ENCODE measurements around the gene C1QL1. TPM values are rescaled to one million over a fixed set of nuclear protein-coding genes. Genes with fewer than 3 reads are reported as not detected.

Gene C1QL1
- total and polyA plus RNA-seq, 2 of the 13 experiments (the other 11 are each of a cell fraction or from before 2014, with no cell fraction given): 0.11 TPM

DNA sequence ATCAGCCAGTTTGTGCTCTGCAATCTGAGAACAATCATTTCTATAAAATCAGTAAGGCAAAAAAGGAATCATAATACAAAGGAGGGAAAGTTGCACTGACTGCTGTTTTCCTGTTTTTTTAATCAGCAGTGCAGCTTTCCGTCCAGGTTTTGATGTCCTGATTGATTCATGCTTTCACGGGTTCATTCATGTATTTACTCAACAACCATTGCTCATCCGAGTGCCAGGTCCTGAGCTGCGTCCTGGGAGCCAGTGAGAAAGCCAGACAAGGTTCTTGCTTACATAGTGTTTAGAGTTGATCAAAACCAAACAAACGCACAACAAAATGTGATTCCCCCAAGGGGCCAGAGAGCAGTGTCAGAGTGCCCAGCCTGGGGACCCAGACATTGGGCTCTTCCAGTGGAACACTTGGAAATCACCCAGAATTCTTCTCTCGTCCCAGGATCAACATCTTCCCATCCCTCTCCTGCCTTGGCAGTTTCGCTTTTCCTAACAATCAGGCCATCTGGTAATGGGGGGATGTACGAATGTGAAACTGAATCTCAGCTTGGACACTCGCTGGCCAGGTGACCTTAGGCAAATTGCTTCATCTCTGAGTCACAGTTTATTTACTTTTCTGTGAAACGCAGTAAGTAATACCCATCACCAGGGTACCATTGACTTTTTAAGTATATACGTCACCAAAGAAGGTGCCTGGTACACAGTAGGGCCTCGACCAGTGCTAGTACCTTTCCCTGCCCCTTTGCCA, 13.3 kb upstream of the C1QL1 start (continued):
- no peak for TF ChIP-seq ZNF337 (CRISPR knock-in tag; IDR thresholded peaks at IDR 0.05; ENCODE audit: borderline replicate concordance, low read depth)
- TF ChIP-seq MIXL1 (CRISPR knock-in tag; IDR thresholded peaks at IDR 0.05): no peak
- no peak for TF ChIP-seq CC2D1A (CRISPR knock-in tag; IDR thresholded peaks at IDR 0.05)
- TF ChIP-seq ZNF180 (CRISPR knock-in tag; IDR thresholded peaks at IDR 0.05; ENCODE audit: borderline replicate concordance, low read depth): no peak
- TF ChIP-seq RNF2 (conservative IDR thresholded peaks at IDR 0.05; ENCODE audit: low read depth): no peak
- TF ChIP-seq HOXA3 (CRISPR knock-in tag; IDR thresholded peaks at IDR 0.05): no peak
- TF ChIP-seq PHB2 (IDR thresholded peaks at IDR 0.05; ENCODE audit: partially characterized antibody): no peak
- TF ChIP-seq ZNF615 (CRISPR knock-in tag; IDR thresholded peaks at IDR 0.05; ENCODE audit: borderline replicate concordance): no peak
- TF ChIP-seq YEATS4 (CRISPR knock-in tag; IDR thresholded peaks at IDR 0.05; ENCODE audit: borderline replicate concordance): no peak
- TF ChIP-seq, protein P1, sequence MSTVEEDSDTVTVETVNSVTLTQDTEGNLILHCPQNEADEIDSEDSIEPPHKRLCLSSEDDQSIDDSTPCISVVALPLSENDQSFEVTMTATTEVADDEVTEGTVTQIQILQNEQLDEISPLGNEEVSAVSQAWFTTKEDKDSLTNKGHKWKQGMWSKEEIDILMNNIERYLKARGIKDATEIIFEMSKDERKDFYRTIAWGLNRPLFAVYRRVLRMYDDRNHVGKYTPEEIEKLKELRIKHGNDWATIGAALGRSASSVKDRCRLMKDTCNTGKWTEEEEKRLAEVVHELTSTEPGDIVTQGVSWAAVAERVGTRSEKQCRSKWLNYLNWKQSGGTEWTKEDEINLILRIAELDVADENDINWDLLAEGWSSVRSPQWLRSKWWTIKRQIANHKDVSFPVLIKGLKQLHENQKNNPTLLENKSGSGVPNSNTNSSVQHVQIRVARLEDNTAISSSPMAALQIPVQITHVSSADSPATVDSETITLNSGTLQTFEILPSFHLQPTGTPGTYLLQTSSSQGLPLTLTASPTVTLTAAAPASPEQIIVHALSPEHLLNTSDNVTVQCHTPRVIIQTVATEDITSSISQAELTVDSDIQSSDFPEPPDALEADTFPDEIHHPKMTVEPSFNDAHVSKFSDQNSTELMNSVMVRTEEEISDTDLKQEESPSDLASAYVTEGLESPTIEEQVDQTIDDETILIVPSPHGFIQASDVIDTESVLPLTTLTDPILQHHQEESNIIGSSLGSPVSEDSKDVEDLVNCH (CRISPR knock-in tag; IDR thresholded peaks at IDR 0.05): no peak
- TF ChIP-seq BRCA1 (CRISPR knock-in tag; IDR thresholded peaks at IDR 0.05): no peak
- TF ChIP-seq MAZ (IDR thresholded peaks at IDR 0.05; ENCODE audit: borderline replicate concordance, low read depth, low read length): no peak
- no peak for TF ChIP-seq MAZ (CRISPR knock-in tag; IDR thresholded peaks at IDR 0.05; ENCODE audit: low read depth)
- TF ChIP-seq ZNF850 (CRISPR knock-in tag; conservative IDR thresholded peaks at IDR 0.05): 0 out of 2 replicates have a peak, but pooled peaks have one; percentile 38
- peak; percentile 90 for TF ChIP-seq CREB1 (IDR thresholded peaks at IDR 0.05)
- TF ChIP-seq CREB1 (CRISPR knock-in tag; IDR thresholded peaks at IDR 0.05): peak; percentile 85
- TF ChIP-seq ELF3 (CRISPR knock-in tag; IDR thresholded peaks at IDR 0.05): no peak
- no peak for TF ChIP-seq SIN3B (IDR thresholded peaks at IDR 0.05; ENCODE audit: low read length)
- no peak for TF ChIP-seq NR3C1 (CRISPR knock-in tag; IDR thresholded peaks at IDR 0.05)
- no peak for TF ChIP-seq AHR (CRISPR knock-in tag; IDR thresholded peaks at IDR 0.05)
- TF ChIP-seq NFE2 (CRISPR knock-in tag; IDR thresholded peaks at IDR 0.05): no peak
- TF ChIP-seq RXRB (CRISPR knock-in tag; IDR thresholded peaks at IDR 0.05; ENCODE audit: borderline replicate concordance): peak; percentile 28; the same call in 1 of the 2 replicates
- TF ChIP-seq GABPA (IDR thresholded peaks at IDR 0.05; ENCODE audit: low read depth, low read length): no peak
- no peak for TF ChIP-seq GABPA (CRISPR knock-in tag; IDR thresholded peaks at IDR 0.05; ENCODE audit: low read depth)
- TF ChIP-seq, protein P2, sequence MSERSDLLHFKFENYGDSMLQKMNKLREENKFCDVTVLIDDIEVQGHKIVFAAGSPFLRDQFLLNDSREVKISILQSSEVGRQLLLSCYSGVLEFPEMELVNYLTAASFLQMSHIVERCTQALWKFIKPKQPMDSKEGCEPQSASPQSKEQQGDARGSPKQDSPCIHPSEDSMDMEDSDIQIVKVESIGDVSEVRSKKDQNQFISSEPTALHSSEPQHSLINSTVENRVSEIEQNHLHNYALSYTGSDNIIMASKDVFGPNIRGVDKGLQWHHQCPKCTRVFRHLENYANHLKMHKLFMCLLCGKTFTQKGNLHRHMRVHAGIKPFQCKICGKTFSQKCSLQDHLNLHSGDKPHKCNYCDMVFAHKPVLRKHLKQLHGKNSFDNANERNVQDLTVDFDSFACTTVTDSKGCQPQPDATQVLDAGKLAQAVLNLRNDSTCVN (CRISPR knock-in tag; IDR thresholded peaks at IDR 0.05; ENCODE audit: borderline replicate concordance): no peak
- no peak for TF ChIP-seq ZNF10 (CRISPR knock-in tag; IDR thresholded peaks at IDR 0.05; ENCODE audit: borderline replicate concordance, low read depth)
- TF ChIP-seq, protein P3, sequence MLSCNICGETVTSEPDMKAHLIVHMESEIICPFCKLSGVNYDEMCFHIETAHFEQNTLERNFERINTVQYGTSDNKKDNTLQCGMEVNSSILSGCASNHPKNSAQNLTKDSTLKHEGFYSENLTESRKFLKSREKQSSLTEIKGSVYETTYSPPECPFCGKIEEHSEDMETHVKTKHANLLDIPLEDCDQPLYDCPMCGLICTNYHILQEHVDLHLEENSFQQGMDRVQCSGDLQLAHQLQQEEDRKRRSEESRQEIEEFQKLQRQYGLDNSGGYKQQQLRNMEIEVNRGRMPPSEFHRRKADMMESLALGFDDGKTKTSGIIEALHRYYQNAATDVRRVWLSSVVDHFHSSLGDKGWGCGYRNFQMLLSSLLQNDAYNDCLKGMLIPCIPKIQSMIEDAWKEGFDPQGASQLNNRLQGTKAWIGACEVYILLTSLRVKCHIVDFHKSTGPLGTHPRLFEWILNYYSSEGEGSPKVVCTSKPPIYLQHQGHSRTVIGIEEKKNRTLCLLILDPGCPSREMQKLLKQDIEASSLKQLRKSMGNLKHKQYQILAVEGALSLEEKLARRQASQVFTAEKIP (CRISPR knock-in tag; IDR thresholded peaks at IDR 0.05; ENCODE audit: borderline replicate concordance): no peak

Measured in HepG2 (cell line).